Stimulated activated naive CD8-positive, alpha-beta T cell treated with anti-CD3 and anti-CD28 coated beads, Interleukin-15, amount 100 ng/mL, for 72 hours (primary cell): ENCODE results near the gene REPS1.

Experiments used
- ATAC-seq: fragments of 150-1000 bp; cut with Tn5 transposase; 2 replicates; pipeline ENCODE4 v1.10.0; 2021; ENCODE audit warnings: mild to moderate bottlenecking, moderate library complexity
- DNase-seq, 2 donors: peaks; one replicate each; pipeline ENCODE4 v3.0.0; 2021 to 2022
- H3K27ac Mint-ChIP-seq, 2 donors: one replicate each; pipeline ENCODE4 v1.8.0; 2022; ENCODE audit warnings: mild to moderate bottlenecking in 2 of 2, mixed read lengths in 2 of 2, moderate library complexity in 2 of 2
- H3K27me3 Mint-ChIP-seq: one replicate; pipeline ENCODE4 v1.8.0; 2022; ENCODE audit warnings: mixed read lengths
- H3K4me1 Mint-ChIP-seq: one replicate; pipeline ENCODE4 v1.8.0; 2022; ENCODE audit warnings: mild to moderate bottlenecking, mixed read lengths
- H3K4me3 Mint-ChIP-seq, 2 donors: one replicate each; pipeline ENCODE4 v1.8.0; 2022; ENCODE audit warnings: mild to moderate bottlenecking in 2 of 2, mixed read lengths in 2 of 2, moderate library complexity in 1 of 2
- H3K9me3 Mint-ChIP-seq, 2 donors: one replicate each; pipeline ENCODE4 v1.8.0; 2022; ENCODE audit warnings: mixed read lengths in 2 of 2

Gene REPS1

DNA sequence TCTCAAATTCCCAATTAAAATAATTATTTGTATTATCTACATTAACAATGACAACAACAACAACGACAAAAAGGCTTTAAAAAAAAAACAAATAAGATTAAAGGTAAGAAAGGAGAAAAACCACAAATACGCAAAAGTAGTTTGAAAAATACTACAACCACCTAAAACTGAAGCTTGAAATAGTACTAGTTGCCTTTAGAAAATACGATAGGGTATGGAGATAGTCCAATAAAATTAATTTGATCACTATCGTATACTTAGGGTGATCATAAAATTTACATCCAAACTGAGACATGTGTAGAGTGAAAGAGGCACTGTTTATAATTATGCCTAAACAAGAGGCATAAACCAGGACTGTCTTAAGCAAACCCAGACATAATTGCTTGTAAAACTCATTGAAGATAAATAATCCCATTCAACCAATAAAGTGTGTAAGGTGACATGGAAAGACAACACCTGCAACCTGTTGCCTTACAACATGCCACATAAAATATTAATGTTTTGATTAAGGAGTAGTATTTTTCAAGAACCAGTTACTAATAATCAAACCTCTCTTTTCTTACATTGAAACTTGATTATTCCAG, 22.7 kb downstream of the REPS1 start:
- Mint-ChIP-seq H3K27ac (no peak overlapping the region), H3K9me3 (no peaks in the 10 kb centered on the region), H3K4me3 (no peak overlapping the region), H3K4me1 (peaks cover 27% of the 10 kb centered on the region), H3K27me3 (no peaks in the 10 kb centered on the region)
- ATAC-seq (no peak), DNase-seq (no peak)

- Mint-ChIP-seq H3K4me3 (no peak overlapping the region), H3K9me3 (no peaks in the 10 kb centered on the region), H3K27ac (no peak overlapping the region), H3K27me3 (no peaks in the 10 kb centered on the region), H3K4me1 (peaks cover 22% of the 10 kb centered on the region)
- ATAC-seq (no peak), DNase-seq (no peak)
These were observed 24.0 kb downstream of the REPS1 start for GRCh38 chr6:138964012-138964411.

DNA sequence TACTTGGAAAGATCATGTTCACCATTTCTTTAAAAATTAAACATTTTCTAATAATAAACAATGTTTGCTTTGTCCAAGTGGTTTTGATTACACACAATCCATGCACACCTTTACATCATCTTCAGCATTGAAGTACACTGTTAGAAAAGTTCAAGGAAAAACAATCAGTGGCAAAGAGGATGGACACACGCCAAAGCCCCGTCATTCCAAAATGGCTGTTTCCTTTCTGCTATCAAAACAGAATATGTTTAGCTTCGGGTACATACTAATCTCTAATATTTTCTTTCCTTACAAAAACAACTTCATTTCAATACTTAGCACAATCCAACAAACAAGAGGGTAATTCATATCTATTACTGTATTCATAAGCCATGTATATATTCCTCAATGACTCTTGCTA, 24.5 kb downstream of the REPS1 start:
- Mint-ChIP-seq H3K9me3 (no peaks in the 10 kb centered on the region), H3K27ac (no peak overlapping the region), H3K27me3 (no peaks in the 10 kb centered on the region), H3K4me1 (peaks cover 22% of the 10 kb centered on the region), H3K4me3 (no peak overlapping the region)
- DNase-seq (no peak), ATAC-seq (no peak)

DNA sequence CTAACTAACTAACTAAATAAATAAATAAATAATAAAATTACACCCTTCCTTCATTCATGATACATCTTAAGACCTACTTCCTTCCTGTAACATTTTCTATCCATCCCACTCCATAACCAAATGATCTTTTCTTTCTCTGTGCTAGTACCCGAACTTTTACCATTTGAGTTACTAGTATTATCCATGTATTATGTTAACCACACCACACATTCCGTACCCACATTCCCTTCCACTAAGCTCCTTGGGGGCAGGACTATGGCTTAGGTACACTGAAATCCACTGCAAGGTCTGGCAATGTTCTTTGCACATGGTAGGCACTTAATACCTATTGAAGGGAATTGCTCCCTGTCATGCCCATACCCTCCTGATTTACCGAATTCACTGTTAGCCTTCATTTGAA, 24.9 kb downstream of the REPS1 start:
- H3K27me3 Mint-ChIP-seq, result no peaks in the 10 kb centered on the region
- H3K27ac Mint-ChIP-seq, result no peak overlapping the region
- H3K9me3 Mint-ChIP-seq, result no peaks in the 10 kb centered on the region
- peaks cover 27% of the 10 kb centered on the region for H3K4me1 Mint-ChIP-seq
- no peak for DNase-seq
- H3K4me3 Mint-ChIP-seq, result no peak overlapping the region
- ATAC-seq, result no peak

GRCh38 chr6:138959521-138959920, 28.5 kb downstream of the REPS1 start:
- H3K4me1 Mint-ChIP-seq, result peaks cover 46% of the 10 kb centered on the region
- no peak overlapping the region for H3K4me3 Mint-ChIP-seq
- no peak for ATAC-seq
- H3K27me3 Mint-ChIP-seq, result no peaks in the 10 kb centered on the region
- DNase-seq, result no peak
- no peaks in the 10 kb centered on the region for H3K9me3 Mint-ChIP-seq
- no peak overlapping the region for H3K27ac Mint-ChIP-seq

GRCh38 chr6:138958595-138958994, 29.5 kb downstream of the REPS1 start:
- Mint-ChIP-seq H3K4me1 (peaks cover 53% of the 10 kb centered on the region), H3K27ac (peak overlapping the region in 1 of 2 donors; percentile 40), H3K27me3 (no peaks in the 10 kb centered on the region), H3K4me3 (peak overlapping the region in 1 of 2 donors; percentile 46), H3K9me3 (no peaks in the 10 kb centered on the region)
- no peak for DNase-seq
- ATAC-seq, result no peak

GRCh38 chr6:138957903-138958302, 30.1 kb downstream of the REPS1 start:
- H3K27ac Mint-ChIP-seq, result peak overlapping the region; percentile 34 to 62
- peak overlapping the region; percentile 30 to 47 for H3K4me3 Mint-ChIP-seq
- peaks cover 60% of the 10 kb centered on the region for H3K4me1 Mint-ChIP-seq
- no peaks in the 10 kb centered on the region for H3K27me3 Mint-ChIP-seq
- DNase-seq (no peak), ATAC-seq (no peak)
- H3K9me3 Mint-ChIP-seq, result no peaks in the 10 kb centered on the region

DNA sequence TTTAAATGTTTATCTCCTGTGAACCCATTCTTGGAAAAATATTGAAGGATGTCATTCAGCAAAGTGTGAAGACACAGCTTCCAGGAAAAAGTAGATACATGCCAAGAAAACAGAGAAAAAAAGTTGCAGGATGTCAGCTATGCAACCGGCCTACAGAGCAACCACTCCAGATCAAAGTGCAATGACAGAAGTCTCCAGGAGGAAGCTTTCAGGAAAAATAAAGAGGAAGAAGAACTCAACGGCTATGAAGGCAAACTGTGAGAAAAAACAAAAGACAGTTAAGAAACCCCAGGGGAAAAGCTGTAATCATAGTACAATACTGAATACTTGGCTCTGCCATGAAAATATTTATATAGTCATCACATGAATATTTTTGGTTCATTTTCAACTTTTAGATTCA, 30.6 kb downstream of the REPS1 start:
- no peak for DNase-seq
- Mint-ChIP-seq H3K27me3 (no peaks in the 10 kb centered on the region), H3K4me3 (peak overlapping the region in 1 of 2 donors; percentile 3), H3K9me3 (no peaks in the 10 kb centered on the region), H3K4me1 (peaks cover 64% of the 10 kb centered on the region), H3K27ac (no peak overlapping the region)
- no peak for ATAC-seq

- Mint-ChIP-seq H3K27ac (peak overlapping the region in 1 of 2 donors; percentile 2), H3K27me3 (no peaks in the 10 kb centered on the region), H3K4me3 (no peak overlapping the region), H3K4me1 (peaks cover 75% of the 10 kb centered on the region), H3K9me3 (no peaks in the 10 kb centered on the region)
- no peak for DNase-seq
- no peak for ATAC-seq
These were observed 31.7 kb downstream of the REPS1 start for GRCh38 chr6:138956244-138956924.

GRCh38 chr6:138955262-138955661, 32.8 kb downstream of the REPS1 start:
- no peaks in the 10 kb centered on the region for H3K9me3 Mint-ChIP-seq
- H3K27me3 Mint-ChIP-seq, result no peaks in the 10 kb centered on the region
- peaks cover 75% of the 10 kb centered on the region for H3K4me1 Mint-ChIP-seq
- H3K27ac Mint-ChIP-seq, result no peak overlapping the region
- ATAC-seq (no peak), DNase-seq (no peak)
- H3K4me3 Mint-ChIP-seq, result no peak overlapping the region

GRCh38 chr6:138953451-138953850, 34.6 kb downstream of the REPS1 start:
- peak overlapping the region; percentile 14 to 17 for H3K4me3 Mint-ChIP-seq
- ATAC-seq, result peak; percentile 62
- no peak overlapping the region for H3K27ac Mint-ChIP-seq
- H3K4me1 Mint-ChIP-seq, result peaks cover 78% of the 10 kb centered on the region
- no peak for DNase-seq
- H3K27me3 Mint-ChIP-seq, result no peaks in the 10 kb centered on the region
- no peaks in the 10 kb centered on the region for H3K9me3 Mint-ChIP-seq

GRCh38 chr6:138948546-138949179, 39.4 kb downstream of the REPS1 start:
- ATAC-seq, result no peak
- peaks cover 76% of the 10 kb centered on the region for H3K4me1 Mint-ChIP-seq
- H3K27me3 Mint-ChIP-seq, result no peaks in the 10 kb centered on the region
- H3K4me3 Mint-ChIP-seq, result no peak overlapping the region
- H3K9me3 Mint-ChIP-seq, result peaks cover 0 to 5% of the 10 kb centered on the region in 2 donors
- H3K27ac Mint-ChIP-seq, result peak overlapping the region in 1 of 2 donors; percentile 19
- no peak for DNase-seq

DNA sequence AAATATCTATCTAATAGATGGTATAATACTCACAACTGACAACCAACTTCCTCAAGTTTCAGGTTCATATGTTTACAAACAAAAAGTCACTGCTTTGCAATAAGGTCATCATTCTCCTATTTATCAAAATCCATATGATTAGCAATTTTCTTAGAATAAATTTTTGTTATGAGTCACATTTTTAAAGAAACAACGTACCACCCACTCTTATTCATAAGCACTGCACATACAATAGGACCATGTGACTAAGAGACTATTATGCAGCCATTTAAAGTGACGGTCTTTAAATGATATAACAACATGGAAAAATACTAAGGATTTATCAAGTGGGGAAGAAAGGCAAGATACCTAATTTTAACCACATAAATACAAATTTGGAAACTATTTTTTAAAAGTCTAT, 40.0 kb downstream of the REPS1 start:
- ATAC-seq (no peak), DNase-seq (no peak)
- Mint-ChIP-seq H3K27ac (peak overlapping the region; percentile 57 to 76), H3K4me3 (peak overlapping the region; percentile 33 to 38), H3K9me3 (peaks cover 0 to 5% of the 10 kb centered on the region in 2 donors), H3K27me3 (no peaks in the 10 kb centered on the region), H3K4me1 (peaks cover 70% of the 10 kb centered on the region)

GRCh38 chr6:138945354-138945753, 42.7 kb downstream of the REPS1 start:
- no peak for ATAC-seq
- Mint-ChIP-seq H3K4me1 (peaks cover 53% of the 10 kb centered on the region), H3K9me3 (peaks cover 0 to 5% of the 10 kb centered on the region in 2 donors), H3K4me3 (peak overlapping the region in 1 of 2 donors; percentile 29), H3K27me3 (no peaks in the 10 kb centered on the region), H3K27ac (no peak overlapping the region)
- DNase-seq, result peak in 1 of 2 donors; percentile 19

DNA sequence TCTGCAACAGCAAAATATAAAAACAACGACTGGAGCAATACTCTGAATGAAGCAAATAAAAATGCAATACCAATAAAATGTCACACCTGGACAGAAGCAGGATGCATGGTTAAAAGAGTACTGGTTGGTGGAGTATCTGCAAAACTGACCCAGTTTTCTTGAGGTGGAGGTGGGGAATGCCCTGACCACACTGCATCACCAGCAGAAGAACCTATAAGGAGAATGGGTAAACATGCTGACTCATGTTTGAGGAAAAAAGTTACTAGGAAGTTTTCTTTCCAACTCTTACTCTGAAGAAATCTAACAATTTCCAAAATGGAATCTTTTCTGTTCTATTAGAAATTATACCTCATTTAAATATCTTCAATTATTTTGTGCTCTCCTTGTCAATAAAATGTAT, 43.6 kb downstream of the REPS1 start:
- ATAC-seq, result peak; percentile 74
- Mint-ChIP-seq H3K4me1 (peaks cover 48% of the 10 kb centered on the region), H3K27ac (no peak overlapping the region), H3K4me3 (no peak overlapping the region), H3K9me3 (peaks cover 0 to 5% of the 10 kb centered on the region in 2 donors), H3K27me3 (no peaks in the 10 kb centered on the region)
- peak in 1 of 2 donors; percentile 37 for DNase-seq

- H3K27me3 Mint-ChIP-seq, result no peaks in the 10 kb centered on the region
- no peak overlapping the region for H3K27ac Mint-ChIP-seq
- ATAC-seq (no peak), DNase-seq (no peak)
- no peak overlapping the region for H3K4me3 Mint-ChIP-seq
- peaks cover 0 to 5% of the 10 kb centered on the region in 2 donors for H3K9me3 Mint-ChIP-seq
- H3K4me1 Mint-ChIP-seq, result peaks cover 35% of the 10 kb centered on the region
These were observed 44.9 kb downstream of the REPS1 start for GRCh38 chr6:138943089-138943625.
